Mesenchymal stem cell (in vitro differentiated cells and primary cell): ENCODE data around the gene TIMM17A.

Source experiments
- DNase-seq: peaks from one replicate; pipeline ENCODE4 v3.0.0-alpha.2; 2013
- H2AFZ ChIP-seq: one replicate; pipeline ENCODE4 v1.6.1; 2013; ENCODE audit warnings: low read depth, mild to moderate bottlenecking, control low read depth, inconsistent platforms, low read length, moderate library complexity
- H2AK5ac ChIP-seq: 2 replicates; pipeline ENCODE4 v1.6.1; 2013; ENCODE audit warnings: low read length, moderate library complexity, mild to moderate bottlenecking, inconsistent platforms; ENCODE audit not compliant: severe bottlenecking
- H2BK120ac ChIP-seq: one replicate; pipeline ENCODE4 v1.6.1; 2013; ENCODE audit warnings: low read depth, mild to moderate bottlenecking, inconsistent platforms, low read length, moderate library complexity
- H2BK12ac ChIP-seq, 2 experiments: one replicate each; pipeline ENCODE4 v1.6.1; 2013; ENCODE audit warnings: inconsistent platforms in 2 of 2, low read length in 2 of 2, mild to moderate bottlenecking in 2 of 2, moderate library complexity in 2 of 2, control low read depth in 1 of 2
- H2BK15ac ChIP-seq: one replicate; pipeline ENCODE4 v1.6.1; 2013; ENCODE audit warnings: mild to moderate bottlenecking, low read depth, inconsistent platforms; ENCODE audit not compliant: poor library complexity, severe bottlenecking
- H2BK5ac ChIP-seq: 2 replicates; pipeline ENCODE4 v1.6.1; 2013; ENCODE audit warnings: low read depth, mild to moderate bottlenecking, low read length, control low read depth, inconsistent platforms; ENCODE audit not compliant: poor library complexity, severe bottlenecking
- H3K14ac ChIP-seq, 2 experiments: one replicate each; pipeline ENCODE4 v1.6.1; 2013; ENCODE audit warnings: inconsistent platforms in 2 of 2, low read length in 2 of 2, control low read depth in 1 of 2, mild to moderate bottlenecking in 1 of 2, moderate library complexity in 1 of 2
- H3K18ac ChIP-seq, 2 experiments: one replicate each; pipeline ENCODE4 v1.6.1; 2013; ENCODE audit warnings: inconsistent platforms in 2 of 2, low read length in 2 of 2, control low read depth in 1 of 2, low read depth in 1 of 2, mild to moderate bottlenecking in 1 of 2
- H3K23ac ChIP-seq, 2 experiments: one replicate each; pipeline ENCODE4 v1.6.1; 2013; ENCODE audit warnings: inconsistent platforms in 2 of 2, low read length in 2 of 2, mild to moderate bottlenecking in 2 of 2, moderate library complexity in 2 of 2, control low read depth in 1 of 2
- H3K27ac ChIP-seq: 2 replicates; pipeline ENCODE4 v1.5.1; 2013; ENCODE audit warnings: mild to moderate bottlenecking, moderate library complexity, low read length, control low read depth, inconsistent platforms; ENCODE audit not compliant: poor library complexity, severe bottlenecking
- H3K27me3 ChIP-seq, 2 experiments: 2 replicates each; pipeline versions ENCODE4 v1.6.1 to v1.7.0; 2013; ENCODE audit warnings: low read length in 2 of 2, mild to moderate bottlenecking in 2 of 2, moderate library complexity in 2 of 2, control low read depth in 1 of 2, inconsistent platforms in 1 of 2; ENCODE audit not compliant: control insufficient read depth in 1 of 2, insufficient read depth in 1 of 2
- H3K36me3 ChIP-seq, 2 experiments: 2 replicates each; pipeline versions ENCODE4 v1.6.1 to v1.7.0; 2013; ENCODE audit warnings: low read length in 2 of 2, control low read depth in 1 of 2, inconsistent platforms in 1 of 2, low read depth in 1 of 2, mild to moderate bottlenecking in 1 of 2; ENCODE audit not compliant: insufficient read depth in 2 of 2, control insufficient read depth in 1 of 2
- H3K4ac ChIP-seq, 2 experiments: one replicate each; pipeline ENCODE4 v1.6.1; 2013; ENCODE audit warnings: inconsistent platforms in 2 of 2, low read length in 2 of 2, mild to moderate bottlenecking in 2 of 2, moderate library complexity in 2 of 2, control low read depth in 1 of 2, low read depth in 1 of 2
- H3K4me1 ChIP-seq: 2 replicates; pipeline ENCODE4 v1.6.1; 2013; ENCODE audit warnings: low read depth, low read length, control low read depth; ENCODE audit not compliant: control insufficient read depth, insufficient read depth
- H3K4me2 ChIP-seq: 2 replicates; pipeline ENCODE4 v1.6.1; 2013; ENCODE audit warnings: low read length, mild to moderate bottlenecking, inconsistent platforms; ENCODE audit not compliant: poor library complexity, severe bottlenecking
- H3K4me3 ChIP-seq, 2 experiments: 2 replicates each; pipeline versions ENCODE4 v1.5.1 to v1.7.0; 2013; ENCODE audit warnings: low read length in 2 of 2, mild to moderate bottlenecking in 2 of 2, control low read depth in 1 of 2, low read depth in 1 of 2; ENCODE audit not compliant: insufficient read depth in 1 of 2
- H3K79me1 ChIP-seq: replicated peaks from 2 replicates; pipeline ENCODE4 v1.6.1; 2013; ENCODE audit warnings: mild to moderate bottlenecking, control low read depth, low read length, inconsistent platforms; ENCODE audit not compliant: poor library complexity, severe bottlenecking
- H3K9ac ChIP-seq: 2 replicates; pipeline ENCODE4 v1.7.0; 2013; ENCODE audit warnings: mild to moderate bottlenecking, low read length, moderate library complexity
- H3K9me3 ChIP-seq: 2 replicates; pipeline ENCODE4 v1.7.0; 2013; ENCODE audit warnings: mild to moderate bottlenecking, low read length; ENCODE audit not compliant: control insufficient read depth
- H4K8ac ChIP-seq: one replicate; pipeline ENCODE4 v1.6.1; 2013; ENCODE audit warnings: inconsistent platforms, mild to moderate bottlenecking, low read length, moderate library complexity
- H4K91ac ChIP-seq: one replicate; pipeline ENCODE4 v1.6.1; 2013; ENCODE audit warnings: mild to moderate bottlenecking, low read length, inconsistent platforms
- WGBS: methylation state at CpG from one replicate; pipeline ENCODE4 v1.1.7; 2013; ENCODE audit warnings: mixed read lengths; 5-methylcytosine and 5-hydroxymethylcytosine counted together

TIMM17A gene

DNA sequence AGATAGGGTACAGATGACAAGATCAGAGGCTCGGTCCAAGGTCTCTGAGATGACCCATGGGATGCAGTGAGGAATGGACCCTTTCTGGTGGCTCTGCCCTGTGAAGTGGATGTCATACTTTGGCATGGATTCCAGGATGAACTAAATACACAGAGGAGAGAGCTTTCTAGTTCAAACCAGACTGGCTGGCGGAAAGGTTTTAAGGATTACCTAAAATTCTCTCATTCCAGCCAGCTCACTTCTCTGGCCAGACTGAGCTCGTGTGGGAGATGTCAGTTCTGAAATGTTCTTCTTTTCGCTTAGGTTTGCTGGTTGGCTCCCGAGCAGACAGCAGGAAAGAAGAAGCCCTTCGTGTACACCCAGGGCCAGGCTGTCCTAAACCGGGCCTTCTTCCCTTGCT lies 33.3 kb downstream of the TIMM17A start:
- WGBS = 98% methylated on average over 6 of the region's 7 CpGs
- no peak overlapping the region for H4K8ac ChIP-seq
- no peak overlapping the region for H4K91ac ChIP-seq
- H2BK15ac ChIP-seq = no peak overlapping the region
- no peak overlapping the region for H3K18ac ChIP-seq
- peak overlapping the region; percentile 55 for H3K9ac ChIP-seq
- no peak overlapping the region for H3K4me2 ChIP-seq
- H3K4me1 ChIP-seq = peaks cover 13% of the 10 kb centered on the region
- no peak overlapping the region for H2AK5ac ChIP-seq
- peaks cover 28 to 47% of the 10 kb centered on the region in 2 experiments for H3K36me3 ChIP-seq
- no peak overlapping the region for H2BK12ac ChIP-seq
- no peak overlapping the region for H3K4ac ChIP-seq
- H3K4me3 ChIP-seq = no peak overlapping the region
- H2AFZ ChIP-seq = no peak overlapping the region
- no peak overlapping the region for H2BK120ac ChIP-seq
- H3K23ac ChIP-seq = no peak overlapping the region
- H3K9me3 ChIP-seq = no peaks in the 10 kb centered on the region
- no peak overlapping the region for H3K27ac ChIP-seq
- H3K79me1 ChIP-seq = peaks cover 17% of the 10 kb centered on the region
- no peak for DNase-seq
- H3K14ac ChIP-seq = no peak overlapping the region
- H2BK5ac ChIP-seq = no peak overlapping the region
- no peaks in the 10 kb centered on the region for H3K27me3 ChIP-seq

DNA sequence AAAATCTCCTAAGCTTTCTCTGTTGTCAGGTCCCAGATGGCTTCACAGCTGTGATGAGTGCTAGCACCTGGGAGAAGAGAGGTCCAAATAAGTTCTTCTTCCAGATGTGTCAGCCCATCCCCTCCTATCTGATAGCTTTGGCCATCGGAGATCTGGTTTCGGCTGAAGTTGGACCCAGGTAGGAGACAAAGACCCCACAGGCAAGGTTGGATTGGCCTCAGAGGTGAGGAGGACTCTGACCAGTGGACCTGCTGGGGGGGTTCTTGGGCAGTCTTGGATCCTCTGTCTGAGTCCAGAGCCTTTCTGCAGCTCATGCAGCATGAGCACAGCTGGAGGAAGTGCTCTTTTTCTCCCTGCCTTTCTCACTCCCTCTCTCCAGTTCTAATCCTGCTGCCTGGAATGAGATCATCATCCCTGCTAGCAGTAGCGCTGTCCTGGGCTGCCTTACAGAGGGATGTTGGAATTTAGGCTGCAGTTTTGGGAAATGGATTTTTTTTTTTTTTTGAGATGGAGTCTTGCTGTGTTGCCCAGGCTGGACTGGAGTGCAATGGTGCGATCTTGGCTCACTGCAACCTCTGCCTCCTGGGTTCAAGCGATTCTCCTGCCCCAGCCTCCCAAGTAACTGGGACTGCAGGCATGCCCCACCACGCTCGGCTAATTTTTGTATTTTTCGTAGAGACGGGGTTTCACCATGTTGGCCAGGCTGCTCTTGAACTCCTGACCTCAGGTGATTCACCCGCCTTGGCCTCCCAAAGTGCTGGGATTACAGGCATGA lies 34.2 kb downstream of the TIMM17A start:
- no peak overlapping the region for H4K91ac ChIP-seq
- DNase-seq = no peak

DNA sequence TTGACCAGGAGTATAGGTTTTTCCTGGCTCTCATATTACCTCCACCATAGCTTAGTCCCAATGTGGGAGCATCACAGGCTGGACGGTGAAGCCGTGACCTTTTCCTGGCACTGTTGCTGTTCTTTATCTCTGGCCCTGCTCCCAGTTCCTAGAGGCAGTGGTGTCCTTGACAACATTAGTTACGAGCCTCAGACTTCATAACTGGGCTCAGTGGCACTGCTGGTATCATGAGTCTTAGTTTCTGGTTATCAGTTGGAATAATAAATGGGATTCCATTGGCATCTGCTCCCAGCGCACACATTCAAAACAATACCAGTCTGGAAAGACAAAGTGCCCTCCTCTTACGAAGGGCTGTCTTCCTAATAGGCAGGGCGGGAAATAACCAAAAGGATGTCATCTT lies 35.1 kb downstream of the TIMM17A start:
- H3K79me1 ChIP-seq = peaks cover 21% of the 10 kb centered on the region
- H3K23ac ChIP-seq = no peak overlapping the region
- no peak overlapping the region for H4K8ac ChIP-seq
- H3K4me1 ChIP-seq = peaks cover 3% of the 10 kb centered on the region
- H3K4me3 ChIP-seq = no peak overlapping the region
- H2BK120ac ChIP-seq = no peak overlapping the region
- no peak overlapping the region for H2AFZ ChIP-seq
- no peak overlapping the region for H3K18ac ChIP-seq
- DNase-seq = no peak
- H3K4me2 ChIP-seq = no peak overlapping the region
- no peaks in the 10 kb centered on the region for H3K9me3 ChIP-seq
- no peak overlapping the region for H2BK12ac ChIP-seq
- H3K36me3 ChIP-seq = peaks cover 35 to 64% of the 10 kb centered on the region in 2 experiments
- H2AK5ac ChIP-seq = no peak overlapping the region
- no peaks in the 10 kb centered on the region for H3K27me3 ChIP-seq
- H2BK15ac ChIP-seq = no peak overlapping the region
- H3K9ac ChIP-seq = no peak overlapping the region
- no peak overlapping the region for H2BK5ac ChIP-seq
- no peak overlapping the region for H3K14ac ChIP-seq
- H4K91ac ChIP-seq = no peak overlapping the region
- 87% methylated on average over 6 of the region's 6 CpGs for WGBS
- H3K4ac ChIP-seq = no peak overlapping the region
- H3K27ac ChIP-seq = no peak overlapping the region

More for the DNA sequence above, 34.2 kb downstream of the TIMM17A start:
- Histone ChIP-seq H3K4me1 (peaks cover 9% of the 10 kb centered on the region), H3K9ac (no peak overlapping the region), H2BK120ac (no peak overlapping the region), H3K27me3 (no peaks in the 10 kb centered on the region), H3K4ac (no peak overlapping the region), H2BK5ac (no peak overlapping the region), H2BK15ac (no peak overlapping the region), H3K4me3 (no peak overlapping the region), H4K8ac (no peak overlapping the region), H3K9me3 (no peaks in the 10 kb centered on the region), H3K79me1 (peaks cover 21% of the 10 kb centered on the region), H3K4me2 (no peak overlapping the region), H2AFZ (no peak overlapping the region), H3K18ac (no peak overlapping the region), H2AK5ac (no peak overlapping the region), H3K23ac (no peak overlapping the region), H3K27ac (no peak overlapping the region), H3K36me3 (peaks cover 33 to 57% of the 10 kb centered on the region in 2 experiments), H2BK12ac (no peak overlapping the region), H3K14ac (no peak overlapping the region)
- 96% methylated on average over 10 of the region's 10 CpGs for WGBS

DNA sequence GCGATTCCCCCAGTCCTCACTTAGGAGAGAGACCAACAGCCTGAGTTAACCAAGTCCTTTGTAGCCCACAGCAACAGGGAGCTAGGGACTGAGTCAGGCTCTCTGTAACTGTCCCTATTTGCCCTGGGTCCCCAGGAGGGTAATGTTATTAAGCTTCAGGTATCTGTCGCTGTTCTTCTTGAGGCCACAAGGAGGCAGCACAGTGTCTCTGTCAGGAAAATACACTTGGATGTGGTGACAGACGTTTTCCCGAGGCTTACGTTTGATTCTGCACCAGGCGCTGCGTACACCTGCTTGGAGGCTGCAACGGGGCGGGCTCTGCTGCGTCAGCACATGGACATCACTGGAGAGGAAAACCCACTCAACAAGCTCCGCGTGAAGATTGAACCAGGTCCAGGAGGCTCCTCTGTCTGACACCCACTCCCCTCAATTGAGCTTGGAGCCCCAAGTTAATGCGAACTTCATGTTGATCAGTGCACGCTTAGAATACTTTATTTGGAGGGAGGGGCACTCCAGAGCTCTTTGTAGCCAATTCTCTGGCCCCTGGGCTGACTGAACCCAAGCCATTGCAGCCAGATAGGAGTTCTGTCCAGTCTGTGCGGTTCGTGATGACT lies 44.4 kb downstream of the TIMM17A start:
- H3K27me3 ChIP-seq = no peaks in the 10 kb centered on the region
- no peak overlapping the region for H3K18ac ChIP-seq
- no peak overlapping the region for H4K91ac ChIP-seq
- H3K4ac ChIP-seq = no peak overlapping the region
- H2BK15ac ChIP-seq = no peak overlapping the region
- no peak overlapping the region for H3K4me2 ChIP-seq
- H3K23ac ChIP-seq = no peak overlapping the region
- no peak overlapping the region for H2AFZ ChIP-seq
- H3K27ac ChIP-seq = no peak overlapping the region
- H2BK12ac ChIP-seq = no peak overlapping the region
- no peak overlapping the region for H2BK5ac ChIP-seq
- H4K8ac ChIP-seq = no peak overlapping the region
- no peaks in the 10 kb centered on the region for H3K9me3 ChIP-seq
- H3K79me1 ChIP-seq = peaks cover 7% of the 10 kb centered on the region
- no peak overlapping the region for H2AK5ac ChIP-seq
- no peak overlapping the region for H3K4me3 ChIP-seq
- 72% methylated on average over 16 of the region's 16 CpGs for WGBS
- H3K4me1 ChIP-seq = peaks cover under 1% of the 10 kb centered on the region
- no peak overlapping the region for H3K14ac ChIP-seq
- no peak overlapping the region for H2BK120ac ChIP-seq
- H3K36me3 ChIP-seq = peaks cover 64 to 87% of the 10 kb centered on the region in 2 experiments
- no peak overlapping the region for H3K9ac ChIP-seq
- DNase-seq = peak; percentile 69
